Ishikawa (cell line): ENCODE data around the gene TMEM52.

Source experiments
- CEBPB ChIP-seq: IDR thresholded peaks from 2 replicates; pipeline ENCODE4 v1.6.1; 2012
- CREB1 ChIP-seq: IDR thresholded peaks from 2 replicates; pipeline ENCODE4 v1.6.1; 2012; ENCODE audit warnings: low read depth
- EGR1 ChIP-seq: IDR thresholded peaks from 2 replicates; pipeline ENCODE4 v1.6.1; 2012
- EP300 ChIP-seq: IDR thresholded peaks from 2 replicates; pipeline ENCODE4 v1.6.1; 2012; ENCODE audit warnings: borderline replicate concordance
- FOXM1 ChIP-seq: IDR thresholded peaks from 2 replicates; pipeline ENCODE4 v1.6.1; 2012; ENCODE audit warnings: low read depth, borderline replicate concordance
- MAX ChIP-seq: IDR thresholded peaks from 2 replicates; pipeline ENCODE4 v1.6.1; 2012
- NFIC ChIP-seq: IDR thresholded peaks from 2 replicates; pipeline ENCODE4 v1.6.1; 2012
- RAD21 ChIP-seq: IDR thresholded peaks from 2 replicates; pipeline ENCODE4 v1.6.1; 2012; ENCODE audit warnings: low read depth
- TAF1 ChIP-seq: IDR thresholded peaks from 2 replicates; pipeline ENCODE4 v1.6.1; 2012; ENCODE audit warnings: low read depth, mild to moderate bottlenecking
- YY1 ChIP-seq: IDR thresholded peaks from 2 replicates; pipeline ENCODE4 v1.6.1; 2012; ENCODE audit warnings: low read depth
- ZBTB7A ChIP-seq: IDR thresholded peaks from 2 replicates; pipeline ENCODE4 v1.6.1; 2012; ENCODE audit warnings: low read depth

GRCh38 chr1:1873186-1873585, 45.9 kb downstream of the TMEM52 start:
- no peak for TF ChIP-seq MAX
- TF ChIP-seq EP300, result no peak
- TF ChIP-seq TAF1, result no peak
- TF ChIP-seq CREB1, result no peak
- TF ChIP-seq NFIC, result no peak
- TF ChIP-seq RAD21, result no peak
- no peak for TF ChIP-seq ZBTB7A
- no peak for TF ChIP-seq CEBPB
- TF ChIP-seq FOXM1, result no peak
- no peak for TF ChIP-seq EGR1
- TF ChIP-seq YY1, result no peak
